ENCODE data around the gene ATG9B. TPM values are rescaled to one million over a fixed set of nuclear protein-coding genes. Genes with fewer than 3 reads are reported as not detected.

ATG9B gene
- total and polyA plus RNA-seq, 2 donors, result 0.32 TPM; not detected in 1

GRCh38 chr7:151062399-151063211 lies 38.3 kb upstream of the ATG9B start:
- WGBS, result 39% methylated on average over 43 of the region's 43 CpGs
- no peak for DNase-seq (ENCODE audit: extremely low spot score)
- Histone ChIP-seq H3K4me3 (ENCODE audit: low read depth, low read length) (no peak overlapping the region), H3K27ac (ENCODE audit: low read depth) (no peak overlapping the region), H3K36me3 (ENCODE audit: insufficient read depth) (peaks cover 5% of the 10 kb centered on the region), H3K4me1 (ENCODE audit: insufficient read depth) (no peaks in the 10 kb centered on the region)

- no peak for DNase-seq (ENCODE audit: extremely low spot score)
- H3K4me3 ChIP-seq (ENCODE audit: low read depth, low read length), result no peak overlapping the region
- H3K4me1 ChIP-seq (ENCODE audit: insufficient read depth), result no peaks in the 10 kb centered on the region
- H3K27ac ChIP-seq (ENCODE audit: low read depth), result no peak overlapping the region
- 66% methylated on average over 11 of the region's 11 CpGs for WGBS
- H3K36me3 ChIP-seq (ENCODE audit: insufficient read depth), result peaks cover 5% of the 10 kb centered on the region
Observed at GRCh38 chr7:151062111-151062398, 37.8 kb upstream of the ATG9B start.

DNA sequence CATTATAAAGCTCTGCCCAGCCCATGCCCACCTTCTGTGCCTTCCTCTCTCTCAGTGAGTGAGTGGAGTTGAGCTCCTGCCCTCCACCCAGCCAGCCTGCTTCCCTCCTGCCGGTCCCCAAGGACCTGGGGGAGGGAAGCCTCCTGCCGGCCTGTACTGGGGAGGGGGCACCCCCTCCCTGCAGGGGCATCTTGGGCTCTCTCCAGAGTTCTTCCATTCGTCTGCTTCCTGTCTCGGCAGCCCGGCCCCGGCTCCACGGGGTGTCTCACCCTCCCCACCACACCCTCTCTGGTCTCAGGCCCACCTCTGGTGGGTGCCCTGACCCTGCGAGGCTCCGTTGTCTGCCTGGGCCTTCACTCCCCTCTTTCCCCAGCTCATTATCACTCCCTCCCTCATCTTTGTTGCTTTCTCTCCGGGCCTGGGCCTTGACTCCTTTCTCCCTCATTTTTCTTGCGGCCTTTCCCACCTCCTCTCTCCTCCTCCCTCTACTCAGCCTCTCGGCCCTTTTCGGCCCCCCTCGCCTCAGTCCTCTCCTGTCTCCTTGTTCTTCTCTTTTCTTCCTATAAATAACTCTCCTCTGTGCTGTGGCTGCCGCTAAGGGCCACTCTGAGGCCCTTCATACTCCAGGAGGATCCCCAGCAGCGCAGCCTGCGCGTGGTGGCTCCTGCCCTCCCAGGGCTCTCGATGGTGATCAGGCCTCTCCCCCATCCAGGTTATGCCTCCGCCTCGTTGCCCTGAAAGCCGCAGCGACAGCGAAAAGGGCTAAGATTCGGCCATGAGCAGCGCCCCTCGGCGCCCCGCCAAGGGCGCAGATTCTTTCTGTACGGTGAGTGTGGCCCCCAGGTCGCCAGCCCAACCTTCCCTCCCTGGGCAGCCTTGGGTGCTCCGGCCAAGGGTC lies 37.2 kb upstream of the ATG9B start:
- Histone ChIP-seq H3K4me1 (ENCODE audit: insufficient read depth) (no peaks in the 10 kb centered on the region), H3K4me3 (ENCODE audit: low read depth, low read length) (no peak overlapping the region), H3K27ac (ENCODE audit: low read depth) (no peak overlapping the region), H3K36me3 (ENCODE audit: insufficient read depth) (peaks cover 5% of the 10 kb centered on the region)
- 59% methylated on average over 33 of the region's 33 CpGs for WGBS
- DNase-seq (ENCODE audit: extremely low spot score), result no peak

GRCh38 chr7:151060416-151061212 lies 36.3 kb upstream of the ATG9B start:
- WGBS, result 13% methylated on average over 21 of the region's 21 CpGs
- H3K4me3 ChIP-seq (ENCODE audit: low read depth, low read length), result peak overlapping the region; percentile 79
- H3K36me3 ChIP-seq (ENCODE audit: insufficient read depth), result peaks cover 5% of the 10 kb centered on the region
- H3K27ac ChIP-seq (ENCODE audit: low read depth), result no peak overlapping the region
- no peaks in the 10 kb centered on the region for H3K4me1 ChIP-seq (ENCODE audit: insufficient read depth)
- DNase-seq (ENCODE audit: extremely low spot score), result no peak

DNA sequence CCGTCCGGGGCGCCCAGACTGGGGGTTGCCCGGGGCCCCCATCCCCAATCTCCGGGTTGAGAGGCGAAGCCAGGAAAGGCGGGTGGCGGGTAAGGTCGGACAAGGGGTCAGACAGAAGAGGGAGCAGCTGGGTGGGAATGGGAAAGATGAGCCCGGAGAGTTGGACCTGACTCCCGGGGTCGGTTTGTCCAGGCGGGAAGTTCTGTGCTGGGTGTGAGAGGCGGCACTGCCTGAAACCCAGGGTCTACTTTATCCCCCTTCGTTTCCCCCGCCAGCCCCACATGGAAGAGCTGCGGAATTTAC lies 35.8 kb upstream of the ATG9B start:
- Histone ChIP-seq H3K36me3 (ENCODE audit: insufficient read depth) (peaks cover 5% of the 10 kb centered on the region), H3K4me3 (ENCODE audit: low read depth, low read length) (peak overlapping the region; percentile 79), H3K27ac (ENCODE audit: low read depth) (no peak overlapping the region), H3K4me1 (ENCODE audit: insufficient read depth) (no peaks in the 10 kb centered on the region)
- 3% methylated on average over 17 of the region's 17 CpGs for WGBS
- DNase-seq (ENCODE audit: extremely low spot score), result no peak

- no peak for DNase-seq (ENCODE audit: extremely low spot score)
- H3K4me1 ChIP-seq (ENCODE audit: insufficient read depth), result no peaks in the 10 kb centered on the region
- peak within 1 kb of the TSS; percentile 98 for H3K27ac ChIP-seq (ENCODE audit: low read depth)
- peaks cover under 1% of the 10 kb centered on the region for H3K36me3 ChIP-seq (ENCODE audit: insufficient read depth)
- peak within 1 kb of the TSS; percentile 79 for H3K4me3 ChIP-seq (ENCODE audit: low read depth, low read length)
- under 1% methylated on average over 75 of the region's 75 CpGs for WGBS
Observed at GRCh38 chr7:151059367-151060112, 35.2 kb upstream of the ATG9B start, which contains the start of gene SLC4A2. SLC4A2 (plus strand) TSS chr7:151059589; CDS start chr7:151061988, 2,399 bp downstream.

DNA sequence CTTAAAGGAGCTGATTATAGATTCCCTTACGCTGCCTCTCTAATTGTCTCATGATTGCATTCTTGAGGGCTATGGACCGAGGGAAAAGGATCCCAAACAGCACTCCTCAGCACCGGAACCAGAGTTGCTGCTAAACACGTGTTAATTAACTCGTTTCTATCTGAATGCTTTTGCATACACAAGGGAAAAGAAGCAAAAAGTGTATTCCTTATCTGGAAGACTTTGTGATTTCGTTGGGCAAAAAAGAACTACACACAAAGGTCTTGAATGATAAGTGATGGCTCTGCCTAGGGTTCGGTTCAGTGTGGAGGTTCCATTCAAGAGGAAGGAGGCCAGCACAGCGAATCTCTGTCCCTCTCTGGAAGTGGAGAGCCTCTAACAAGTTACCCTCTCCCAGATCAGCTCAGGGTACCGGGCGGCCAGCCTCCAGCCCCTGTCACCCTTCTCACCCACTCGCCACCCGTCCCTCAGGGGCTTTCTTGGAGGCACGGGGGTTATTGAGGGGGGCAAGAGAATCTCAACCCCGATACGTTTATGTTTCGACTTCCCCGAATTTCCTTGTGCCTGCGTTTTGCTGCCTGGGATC lies 34.6 kb upstream of the ATG9B start:
- no peaks in the 10 kb centered on the region for H3K4me1 ChIP-seq (ENCODE audit: insufficient read depth)
- peak overlapping the region; percentile 79 for H3K4me3 ChIP-seq (ENCODE audit: low read depth, low read length)
- H3K36me3 ChIP-seq (ENCODE audit: insufficient read depth), result no peaks in the 10 kb centered on the region
- peak overlapping the region; percentile 98 for H3K27ac ChIP-seq (ENCODE audit: low read depth)
- WGBS, result 7% methylated on average over 18 of the region's 18 CpGs
- DNase-seq (ENCODE audit: extremely low spot score), result no peak

DNA sequence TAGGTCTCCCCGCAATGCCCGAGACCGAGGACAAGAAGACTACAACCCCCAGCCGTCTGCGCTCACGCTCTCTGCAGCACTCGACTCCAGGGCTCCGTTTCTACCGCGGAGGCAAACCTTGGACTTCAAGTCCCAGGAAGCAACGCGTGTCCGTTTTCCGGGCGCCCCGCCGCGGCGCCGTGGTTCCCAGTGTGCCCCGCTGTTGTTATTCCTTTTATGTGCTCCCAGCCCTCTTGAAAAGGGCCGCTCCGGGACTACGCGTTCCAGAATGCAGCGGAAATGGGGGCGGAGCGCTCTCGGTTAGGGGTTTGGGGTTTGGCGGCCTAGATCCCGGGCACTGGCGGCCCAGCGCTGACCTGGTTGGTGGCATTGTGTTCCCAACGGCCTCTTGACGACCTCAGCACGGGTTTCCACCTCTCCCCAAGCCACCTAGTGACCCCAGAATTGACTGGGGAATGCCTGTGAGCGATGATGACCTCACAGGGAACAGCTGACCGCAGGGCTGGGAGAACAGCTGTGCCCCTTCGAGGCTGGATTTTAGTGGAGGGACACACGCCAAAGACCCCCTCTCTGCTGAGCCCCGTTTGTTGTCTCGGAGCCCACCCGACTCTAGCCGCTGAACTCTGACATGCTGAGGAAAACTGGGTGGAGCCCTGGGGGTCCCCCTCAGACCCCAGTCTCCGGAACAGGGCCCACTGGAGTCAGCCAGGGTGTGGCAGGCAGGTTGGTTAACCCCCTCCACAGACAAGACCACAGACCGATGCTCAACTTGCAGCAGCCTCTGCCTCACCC lies 33.9 kb upstream of the ATG9B start:
- WGBS, result under 1% methylated on average over 46 of the region's 46 CpGs
- H3K36me3 ChIP-seq (ENCODE audit: insufficient read depth), result no peaks in the 10 kb centered on the region
- H3K27ac ChIP-seq (ENCODE audit: low read depth), result peak overlapping the region; percentile 98
- H3K4me1 ChIP-seq (ENCODE audit: insufficient read depth), result no peaks in the 10 kb centered on the region
- peak; percentile 99 for DNase-seq (ENCODE audit: extremely low spot score)
- peak overlapping the region; percentile 33 for H3K4me3 ChIP-seq (ENCODE audit: low read depth, low read length)

- no peaks in the 10 kb centered on the region for H3K36me3 ChIP-seq (ENCODE audit: insufficient read depth)
- H3K27ac ChIP-seq (ENCODE audit: low read depth), result peak within 1 kb of the TSS; percentile 98
- no peak for DNase-seq (ENCODE audit: extremely low spot score)
- under 1% methylated on average over 30 of the region's 30 CpGs for WGBS
- peak within 1 kb of the TSS; percentile 57 for H3K4me3 ChIP-seq (ENCODE audit: low read depth, low read length)
- no peaks in the 10 kb centered on the region for H3K4me1 ChIP-seq (ENCODE audit: insufficient read depth)
Observed at GRCh38 chr7:151057506-151057988, 33.3 kb upstream of the ATG9B start, which contains the start of gene CDK5. CDK5 (minus strand) TSS chr7:151057897; CDS start chr7:151057848, 49 bp downstream.

DNA sequence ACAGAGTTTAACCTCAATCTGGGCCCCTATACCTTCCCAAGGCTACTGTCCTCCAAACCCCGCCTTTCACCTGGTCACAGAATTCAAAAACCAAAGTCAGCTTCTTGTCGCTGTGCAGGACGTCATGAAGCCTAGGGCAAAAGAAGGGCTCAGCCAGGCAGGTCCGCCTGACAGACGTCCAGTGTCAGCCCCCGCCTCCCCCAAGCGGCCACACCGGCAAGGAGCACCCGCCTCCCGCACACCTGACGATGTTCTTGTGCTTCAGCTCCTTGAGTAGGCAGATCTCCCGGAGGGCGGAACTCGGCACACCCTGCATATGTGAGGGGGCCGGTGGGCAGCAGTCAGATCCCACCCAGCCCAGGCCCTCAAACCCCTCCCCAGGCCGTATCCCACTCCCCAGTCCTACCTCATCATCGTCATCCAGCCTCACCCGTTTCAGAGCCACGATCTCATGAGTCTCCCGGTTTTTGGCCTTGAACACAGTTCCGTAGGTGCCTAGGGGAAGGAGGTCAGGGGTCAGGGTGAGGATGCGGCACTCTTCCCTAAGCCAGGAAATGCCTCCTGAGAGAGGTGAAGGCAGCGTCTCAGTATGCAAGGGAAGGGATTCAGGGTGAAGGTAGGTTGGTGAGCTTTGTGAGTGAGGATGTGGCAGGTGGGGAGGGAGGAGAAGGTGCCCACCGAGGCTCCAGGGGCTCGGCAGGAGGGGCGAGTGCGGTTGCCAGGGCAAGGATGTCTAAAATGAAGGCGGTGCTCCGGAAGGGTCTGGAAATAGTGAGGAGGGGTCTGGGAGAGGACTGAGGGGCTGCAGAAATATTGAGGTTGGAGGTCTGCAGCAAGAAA lies 32.6 kb upstream of the ATG9B start:
- no peaks in the 10 kb centered on the region for H3K36me3 ChIP-seq (ENCODE audit: insufficient read depth)
- no peak overlapping the region for H3K27ac ChIP-seq (ENCODE audit: low read depth)
- WGBS, result 31% methylated on average over 29 of the region's 29 CpGs

GRCh38 chr7:151056283-151056665 lies 32.0 kb upstream of the ATG9B start:
- 89% methylated on average over 6 of the region's 6 CpGs for WGBS
- H3K36me3 ChIP-seq (ENCODE audit: insufficient read depth), result no peaks in the 10 kb centered on the region
- no peak overlapping the region for H3K4me3 ChIP-seq (ENCODE audit: low read depth, low read length)
- H3K27ac ChIP-seq (ENCODE audit: low read depth), result no peak overlapping the region
- DNase-seq (ENCODE audit: extremely low spot score), result no peak
- H3K4me1 ChIP-seq (ENCODE audit: insufficient read depth), result peaks cover under 1% of the 10 kb centered on the region

More for the DNA sequence above, 32.6 kb upstream of the ATG9B start:
- no peaks in the 10 kb centered on the region for H3K4me1 ChIP-seq (ENCODE audit: insufficient read depth)
- no peak for DNase-seq (ENCODE audit: extremely low spot score)
- H3K4me3 ChIP-seq (ENCODE audit: low read depth, low read length), result peak overlapping the region; percentile 57

All from urinary bladder (tissue), 4 donors.